GM19043 (cell line): ENCODE results near the gene HAGHL.
A peak's percentile ranks its signal among the peaks of the same experiment; 100 is the strongest.

Experiments
- ATAC-seq: cut with Tn5 transposase; IDR thresholded peaks from one replicate; pipeline ENCODE4 v1.9.1; 2021; ENCODE audit warnings: low read depth; ENCODE audit not compliant: unreplicated experiment

Gene HAGHL

DNA sequence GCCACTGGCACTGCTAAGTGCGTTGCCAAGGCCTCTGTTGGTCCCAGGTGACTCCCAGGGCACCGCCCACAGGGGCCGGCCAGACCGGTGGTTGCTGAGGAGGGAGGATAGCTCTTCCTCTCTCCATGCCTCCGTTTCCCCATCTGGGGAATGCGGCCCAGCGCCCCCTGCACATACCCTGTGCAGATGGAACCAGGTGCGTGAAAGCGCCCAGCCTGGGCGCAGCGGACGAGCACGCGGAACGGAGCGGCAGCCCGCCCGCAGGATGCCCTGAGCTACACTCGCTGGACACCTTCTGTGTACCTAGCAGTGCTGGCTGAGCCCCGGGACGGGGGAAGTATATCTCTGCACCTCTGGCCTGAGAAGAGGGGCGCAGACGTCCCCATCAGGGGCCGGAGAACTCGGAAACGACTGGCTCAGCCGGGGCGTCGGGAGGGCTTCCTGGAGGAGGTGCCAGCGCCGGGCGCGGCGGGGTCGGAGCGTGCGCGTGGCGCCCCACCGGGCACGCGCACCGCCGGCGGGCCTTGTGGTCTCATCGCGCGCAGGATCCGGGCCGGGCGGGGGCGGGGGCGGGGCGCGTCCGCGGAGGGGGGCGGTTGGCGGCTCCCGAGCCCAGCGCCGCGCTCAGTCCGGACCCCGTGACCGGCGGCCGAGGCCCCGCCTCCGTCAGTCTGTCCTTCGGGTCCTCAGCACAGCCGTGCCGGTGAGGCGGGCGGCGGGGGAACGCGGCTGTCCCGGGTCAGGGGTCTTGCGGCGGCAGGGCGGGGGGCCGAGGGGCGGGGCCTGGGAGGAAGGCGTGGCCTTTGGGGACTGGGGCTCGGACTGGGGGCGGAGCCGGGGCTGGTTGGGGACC lies at the start of gene HAGHL, which contains the start of gene CCDC78:
Gene HAGHL, plus strand, starts transcription at position 669 of the 853 bp plus-strand sequence. CDS start 404 bp downstream, outside the sequence.
Gene CCDC78, minus strand, starts transcription at position 6 of the 853 bp plus-strand sequence. CDS start 76 bp downstream, outside the sequence.
- ATAC-seq, result no peak

DNA sequence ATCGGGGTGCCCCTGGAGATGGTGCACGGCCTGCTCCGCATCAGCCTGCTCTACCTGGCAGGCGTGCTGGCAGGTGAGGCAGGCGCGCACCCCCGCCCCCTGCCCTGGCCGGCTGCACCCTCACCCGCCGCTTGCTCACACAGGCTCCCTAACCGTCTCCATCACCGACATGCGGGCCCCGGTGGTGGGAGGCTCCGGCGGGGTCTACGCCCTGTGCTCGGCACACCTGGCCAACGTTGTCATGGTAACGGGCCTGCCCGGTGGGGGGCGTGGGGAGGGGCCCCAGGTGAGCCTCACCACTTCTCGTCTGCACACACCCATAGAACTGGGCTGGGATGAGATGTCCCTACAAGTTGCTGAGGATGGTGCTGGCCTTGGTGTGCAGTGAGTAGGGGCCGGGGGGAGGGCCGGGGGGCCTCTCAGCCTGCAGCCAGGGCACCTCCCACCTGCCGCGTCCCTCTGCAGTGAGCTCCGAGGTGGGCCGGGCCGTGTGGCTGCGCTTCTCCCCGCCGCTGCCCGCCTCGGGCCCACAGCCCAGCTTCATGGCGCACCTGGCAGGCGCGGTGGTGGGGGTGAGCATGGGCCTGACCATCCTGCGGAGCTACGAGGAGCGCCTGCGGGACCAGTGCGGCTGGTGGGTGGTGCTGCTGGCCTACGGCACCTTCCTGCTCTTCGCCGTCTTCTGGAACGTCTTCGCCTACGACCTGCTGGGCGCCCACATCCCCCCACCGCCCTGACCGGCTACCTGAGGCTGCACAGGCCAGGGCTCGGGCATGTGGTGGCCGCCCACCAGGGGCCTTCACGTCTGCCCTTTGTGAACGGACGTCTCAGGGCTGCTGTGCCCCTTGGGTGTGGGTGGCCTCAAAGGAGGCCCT lies 49.4 kb upstream of the HAGHL start:
- ATAC-seq, result no peak

- ATAC-seq, result no peak
Observed at GRCh38 chr16:678209-678857, 48.6 kb upstream of the HAGHL start.

DNA sequence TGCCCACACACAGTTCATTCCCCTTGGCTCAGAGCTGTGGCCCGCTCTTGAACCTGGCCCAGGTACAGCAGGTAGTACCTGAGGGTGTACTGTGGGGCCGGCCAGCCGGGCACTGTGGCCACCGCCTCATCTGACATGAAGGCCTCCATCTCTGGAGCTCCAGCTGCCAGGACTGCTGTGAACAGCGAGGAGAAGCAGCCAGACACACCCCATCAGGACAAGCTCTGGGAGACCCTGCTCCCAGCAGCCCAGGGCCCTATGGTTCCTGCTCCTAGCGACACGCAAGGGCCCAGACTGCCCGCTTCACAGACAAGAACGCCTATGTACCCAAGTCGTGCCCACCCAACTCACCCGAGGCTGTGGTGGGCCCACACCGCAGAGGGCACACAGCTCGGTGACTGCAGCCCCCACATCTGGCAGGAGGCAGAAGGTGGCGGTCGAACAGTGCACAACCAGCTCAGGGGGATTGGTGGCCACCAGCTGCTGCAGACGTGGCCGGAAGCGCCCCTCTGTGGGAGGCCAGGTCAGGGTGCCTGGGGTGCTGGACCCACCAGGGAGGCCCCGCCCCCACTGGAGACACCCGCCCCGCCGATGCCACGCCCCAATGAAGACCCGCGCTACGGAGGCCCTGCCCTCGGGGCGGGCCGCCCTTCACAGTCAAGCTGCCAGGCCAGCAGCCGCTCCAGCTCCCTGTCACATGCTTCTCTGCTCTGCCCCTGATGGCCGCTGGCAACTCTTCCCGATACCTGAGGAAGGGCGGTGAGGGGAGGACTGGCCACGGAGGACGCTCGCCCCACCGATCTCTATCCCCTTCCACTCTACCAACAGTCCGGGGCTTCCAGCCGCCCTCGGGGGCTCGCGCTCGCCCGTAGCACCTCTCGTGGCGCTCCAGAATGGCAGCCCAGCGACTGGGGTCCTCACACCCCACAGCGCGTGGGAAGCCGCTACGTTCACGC lies 47.8 kb upstream of the HAGHL start:
- ATAC-seq, result no peak

GRCh38 chr16:679814-680624 lies 46.9 kb upstream of the HAGHL start, which contains the start of gene STUB1:
TSS of gene STUB1 (plus strand) at chr16:680410. CDS start at chr16:680526, 116 bp downstream.
- ATAC-seq, result peak; percentile 39

DNA sequence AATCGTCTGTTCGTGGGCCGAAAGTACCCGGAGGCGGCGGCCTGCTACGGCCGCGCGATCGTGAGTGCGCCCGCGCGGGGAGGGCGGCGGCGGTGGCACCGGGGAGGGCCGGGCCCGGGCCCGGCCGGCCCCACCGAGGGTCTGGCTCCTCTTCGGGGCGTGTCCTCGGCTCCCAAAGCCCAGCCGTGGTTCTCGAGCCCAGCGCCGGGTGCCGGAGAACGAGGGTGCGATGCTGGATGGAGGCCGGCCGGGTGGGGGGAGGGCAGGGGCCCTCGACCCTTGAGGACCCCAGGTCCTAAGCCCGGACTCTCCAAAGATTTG lies 46.3 kb upstream of the HAGHL start:
- no peak for ATAC-seq

GRCh38 chr16:680967-681745 lies 45.8 kb upstream of the HAGHL start:
- no peak for ATAC-seq

GRCh38 chr16:681746-682427 lies 45.0 kb upstream of the HAGHL start:
- ATAC-seq, result no peak

DNA sequence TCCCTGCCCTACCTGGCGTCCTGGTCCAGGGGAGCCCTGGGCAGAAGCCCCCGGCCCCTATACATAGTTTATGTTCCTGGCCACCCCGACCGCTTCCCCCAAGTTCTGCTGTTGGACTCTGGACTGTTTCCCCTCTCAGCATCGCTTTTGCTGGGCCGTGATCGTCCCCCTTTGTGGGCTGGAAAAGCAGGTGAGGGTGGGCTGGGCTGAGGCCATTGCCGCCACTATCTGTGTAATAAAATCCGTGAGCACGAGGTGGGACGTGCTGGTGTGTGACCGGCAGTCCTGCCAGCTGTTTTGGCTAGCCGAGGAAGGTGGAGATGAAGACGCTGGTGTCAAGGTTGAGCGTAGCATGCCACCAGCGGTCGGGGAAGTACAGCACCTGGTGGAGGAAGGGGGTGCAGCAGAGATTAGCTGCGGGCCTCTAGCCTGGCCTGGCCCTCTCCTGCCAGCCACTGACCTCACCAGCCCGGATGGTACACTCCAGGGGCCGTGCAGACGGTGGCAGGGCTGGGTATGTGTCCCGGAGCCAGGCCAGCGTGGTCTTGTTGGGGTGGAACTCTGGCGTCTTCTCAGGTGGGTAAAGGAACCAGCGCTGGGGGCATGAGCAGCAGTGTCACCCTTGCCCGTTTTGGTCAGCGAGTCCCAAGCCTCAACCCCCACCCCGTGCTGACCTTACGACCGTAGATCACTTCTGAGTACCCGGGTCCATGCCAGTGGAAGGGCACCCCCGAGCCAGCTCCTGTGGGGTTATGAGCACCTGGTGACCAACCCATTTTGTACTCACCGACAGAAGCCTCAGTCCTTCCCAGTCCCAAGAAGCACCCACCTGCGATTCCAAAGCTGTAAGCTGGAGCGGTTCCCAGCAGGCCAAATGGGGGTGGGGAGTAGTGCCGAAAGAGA lies 44.2 kb upstream of the HAGHL start:
- no peak for ATAC-seq

GRCh38 chr16:683396-684070 lies 43.4 kb upstream of the HAGHL start:
- no peak for ATAC-seq

GRCh38 chr16:684071-684794 lies 42.7 kb upstream of the HAGHL start, which contains the start of gene JMJD8:
TSS of gene JMJD8 (minus strand) at chr16:684334. CDS start at chr16:684319, 15 bp downstream.
- peak; percentile 67 for ATAC-seq

- ATAC-seq, result no peak
Observed at GRCh38 chr16:684961-685696, 41.8 kb upstream of the HAGHL start.

GRCh38 chr16:685967-686366 lies 40.9 kb upstream of the HAGHL start:
- no peak for ATAC-seq

DNA sequence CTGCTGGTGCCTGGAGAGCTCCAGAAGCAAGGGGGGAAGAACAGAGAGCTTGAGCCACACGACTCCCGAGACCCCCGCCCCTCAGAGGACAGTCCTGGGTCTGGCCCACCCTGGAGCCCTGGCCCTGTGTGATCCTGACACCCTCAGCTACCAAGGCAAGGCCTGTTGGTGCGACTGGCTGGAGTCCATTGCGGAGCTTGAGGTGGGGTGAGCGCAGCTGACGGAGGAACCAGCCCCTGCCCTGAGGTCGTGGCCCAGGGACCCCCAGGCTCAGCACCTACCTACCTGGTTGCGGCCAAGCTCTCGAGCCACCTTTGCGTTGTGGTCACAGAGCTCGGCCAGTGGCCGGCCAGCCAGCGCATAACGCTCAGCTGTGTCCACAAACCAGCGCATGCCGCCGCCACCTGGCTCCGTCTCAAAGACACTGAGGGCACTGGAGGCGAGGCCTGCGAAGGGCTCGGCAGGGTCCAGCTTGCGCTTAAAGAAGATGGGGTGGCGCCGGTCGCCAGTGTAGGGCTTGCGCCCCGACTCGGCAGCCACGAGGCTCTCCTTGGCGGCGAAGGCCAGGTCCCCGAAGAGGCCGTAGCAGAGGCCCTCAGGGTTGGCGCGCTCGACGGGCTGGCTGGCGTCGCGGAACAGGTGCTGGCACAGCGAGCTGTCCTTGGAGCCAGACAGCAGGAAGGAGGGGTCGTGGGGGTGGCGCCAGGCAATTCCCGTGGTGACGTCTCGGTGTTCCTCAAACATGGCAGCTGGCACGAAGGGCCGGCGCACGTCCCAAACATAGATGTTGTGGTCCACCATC lies 40.2 kb upstream of the HAGHL start:
- ATAC-seq, result no peak
